A673 (cell line): ENCODE measurements around the gene TTN. TPM values are rescaled to one million over a fixed set of nuclear protein-coding genes. Genes with fewer than 3 reads are reported as not detected.

ENCODE experiments used
- BruUV-seq: library from RNA; stranded (reverse); fragments of 400-500 nt; replicated peaks from 2 replicates; lab custom pipeline; 2021; lab: Mats Ljungman, UMichigan
- CTCF ChIA-PET: fragments of 300-600 bp; sonication (Branson Sonifier 250); formaldehyde crosslinking; loops from one replicate; lab custom pipeline; 2022; ENCODE audit warnings: antibody characterized with exemption; lab: Charles Lee
- POLR2A ChIA-PET: fragments of 300-600 bp; sonication (Branson Sonifier 250); formaldehyde crosslinking; loops from one replicate; lab custom pipeline; 2022; ENCODE audit warnings: antibody characterized with exemption; ENCODE audit not compliant: low non-redundant PET; lab: Charles Lee
- DNase-seq: peaks from one replicate; pipeline ENCODE4 v3.0.0-alpha.2; 2015; ENCODE audit warnings: low spot score
- H3K27ac ChIP-seq: fragments of 200-600 bp; sonication (generic); 2 replicates; pipeline ENCODE4 v1.5.1; 2016; ENCODE audit warnings: mixed run types, low read depth, mild to moderate bottlenecking, mixed read lengths, antibody characterized with exemption, low read length; ENCODE audit not compliant: poor library complexity, severe bottlenecking
- H3K27me3 ChIP-seq: fragments of 200-600 bp; sonication (generic); replicated peaks from 2 replicates; pipeline ENCODE4 v1.6.1; 2017; ENCODE audit warnings: mixed run types, low read depth, mild to moderate bottlenecking, mixed read lengths, antibody characterized with exemption, low read length; ENCODE audit not compliant: insufficient read depth, poor library complexity
- H3K36me3 ChIP-seq: fragments of 200-600 bp; sonication (generic); 2 replicates; pipeline ENCODE4 v1.6.1; 2016; ENCODE audit warnings: mixed run types, mild to moderate bottlenecking, mixed read lengths, antibody characterized with exemption, low read length; ENCODE audit not compliant: insufficient read depth, poor library complexity, severe bottlenecking
- H3K4me1 ChIP-seq: fragments of 200-600 bp; sonication (generic); 2 replicates; pipeline ENCODE4 v1.6.1; 2017; ENCODE audit warnings: mixed run types, mild to moderate bottlenecking, mixed read lengths, antibody characterized with exemption, low read length; ENCODE audit not compliant: insufficient read depth, poor library complexity, severe bottlenecking
- H3K4me3 ChIP-seq: fragments of 200-600 bp; sonication (generic); 2 replicates; pipeline ENCODE4 v1.5.1; 2016; ENCODE audit warnings: low read depth, mixed run types, mild to moderate bottlenecking, mixed read lengths, low read length; ENCODE audit not compliant: poor library complexity, severe bottlenecking
- H3K9me3 ChIP-seq: fragments of 200-600 bp; sonication (generic); 2 replicates; pipeline ENCODE4 v1.6.1; 2016; ENCODE audit warnings: mixed run types, low read depth, mild to moderate bottlenecking, mixed read lengths, antibody characterized with exemption, low read length; ENCODE audit not compliant: poor library complexity, severe bottlenecking
- EZH2 ChIP-seq: fragments of 200-600 bp; sonication (generic); IDR thresholded peaks from 2 replicates; pipeline ENCODE4 v1.6.1; 2017; ENCODE audit warnings: borderline replicate concordance, low read depth, mild to moderate bottlenecking, mixed read lengths, antibody characterized with exemption, low read length; ENCODE audit not compliant: poor library complexity, severe bottlenecking
- intact Hi-C: fragments of 100-400 bp; cut with micrococcal nuclease; formaldehyde crosslinking; loops from one replicate; pipeline ENCODE4 v1.10.0; 2022; ENCODE audit not compliant: unreplicated experiment
- total RNA-seq: library from RNA; stranded (reverse); gene quantifications from 2 replicates; pipeline ENCODE4 v1.2.3, GENCODE V29; 2021
- TF ChIP-seq, protein P1 (sequence below): fragments of 300-800, 200-600 bp; sonication (generic); conservative IDR thresholded peaks from 2 replicates; pipeline ENCODE4 v1.5.1; 2017; ENCODE audit warnings: low read depth, mild to moderate bottlenecking, antibody characterized with exemption, low read length, moderate library complexity, mixed read lengths

The TTN gene
- total RNA-seq, 1 experiment from 2014 or later = under 0.01 TPM

- intact Hi-C loops = no loop called here
- H3K27ac ChIP-seq = no peak overlapping the region
- H3K9me3 ChIP-seq = no peaks in the 10 kb centered on the region
- H3K4me1 ChIP-seq = no peaks in the 10 kb centered on the region
- H3K4me3 ChIP-seq = no peak overlapping the region
- ChIA-PET CTCF (no interaction called here), POLR2A (no interaction called here)
- TF ChIP-seq, protein P1, sequence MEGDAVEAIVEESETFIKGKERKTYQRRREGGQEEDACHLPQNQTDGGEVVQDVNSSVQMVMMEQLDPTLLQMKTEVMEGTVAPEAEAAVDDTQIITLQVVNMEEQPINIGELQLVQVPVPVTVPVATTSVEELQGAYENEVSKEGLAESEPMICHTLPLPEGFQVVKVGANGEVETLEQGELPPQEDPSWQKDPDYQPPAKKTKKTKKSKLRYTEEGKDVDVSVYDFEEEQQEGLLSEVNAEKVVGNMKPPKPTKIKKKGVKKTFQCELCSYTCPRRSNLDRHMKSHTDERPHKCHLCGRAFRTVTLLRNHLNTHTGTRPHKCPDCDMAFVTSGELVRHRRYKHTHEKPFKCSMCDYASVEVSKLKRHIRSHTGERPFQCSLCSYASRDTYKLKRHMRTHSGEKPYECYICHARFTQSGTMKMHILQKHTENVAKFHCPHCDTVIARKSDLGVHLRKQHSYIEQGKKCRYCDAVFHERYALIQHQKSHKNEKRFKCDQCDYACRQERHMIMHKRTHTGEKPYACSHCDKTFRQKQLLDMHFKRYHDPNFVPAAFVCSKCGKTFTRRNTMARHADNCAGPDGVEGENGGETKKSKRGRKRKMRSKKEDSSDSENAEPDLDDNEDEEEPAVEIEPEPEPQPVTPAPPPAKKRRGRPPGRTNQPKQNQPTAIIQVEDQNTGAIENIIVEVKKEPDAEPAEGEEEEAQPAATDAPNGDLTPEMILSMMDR = no peak
- TF ChIP-seq EZH2 = no peak
- no peak for DNase-seq
- H3K27me3 ChIP-seq = no peaks in the 10 kb centered on the region
- H3K36me3 ChIP-seq = no peaks in the 10 kb centered on the region
- no TSS peak for BruUV-seq
Observed at GRCh38 chr2:178846458-178846802, 39.2 kb upstream of the TTN start.

DNA sequence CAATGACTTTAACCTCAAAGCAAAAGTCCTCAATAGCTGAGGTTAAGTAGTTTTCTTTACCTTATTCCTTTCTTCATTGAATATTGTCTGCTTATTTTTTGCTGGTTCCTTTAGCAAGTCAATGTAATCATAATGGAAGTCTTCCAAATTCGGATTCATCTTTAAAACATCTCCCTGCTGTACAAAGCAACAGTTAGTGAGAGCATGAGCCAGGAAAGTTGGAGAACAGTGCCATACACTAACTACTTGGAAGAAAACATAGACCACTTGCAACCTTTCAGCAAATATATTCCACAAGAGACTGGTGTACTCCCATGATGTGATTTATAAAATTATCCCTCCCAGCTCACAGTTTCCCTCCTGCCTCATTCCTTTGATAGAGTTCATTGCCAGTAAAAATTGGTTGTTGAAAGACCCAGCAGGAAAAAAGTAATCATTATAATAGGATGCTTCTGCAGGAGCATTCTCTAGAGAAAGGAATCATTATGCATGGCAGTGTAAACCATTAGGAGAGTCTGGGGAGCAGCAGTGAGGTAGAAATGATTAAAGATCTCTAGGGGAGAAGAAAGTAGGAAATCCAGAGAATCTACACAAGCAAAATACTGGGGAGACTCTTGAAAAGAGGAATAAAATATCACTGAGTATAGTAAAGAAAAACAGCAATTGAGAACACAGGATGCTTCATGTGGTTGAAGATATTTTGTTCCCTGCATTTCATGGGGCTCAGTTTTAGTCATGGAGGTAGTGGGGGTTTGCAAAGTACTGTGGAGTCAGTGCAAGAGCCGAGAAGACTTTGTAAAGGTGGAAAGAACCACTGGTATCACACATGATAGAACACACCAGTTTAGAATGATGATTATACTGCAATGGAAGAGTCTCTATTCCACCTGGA lies 38.6 kb upstream of the TTN start:
- ChIA-PET CTCF (no interaction called here), POLR2A (no interaction called here)
- TF ChIP-seq EZH2 = no peak
- TF ChIP-seq, protein P1 = no peak
- Histone ChIP-seq H3K36me3 (no peaks in the 10 kb centered on the region), H3K27ac (no peak overlapping the region), H3K4me1 (no peaks in the 10 kb centered on the region), H3K9me3 (no peaks in the 10 kb centered on the region), H3K4me3 (no peak overlapping the region), H3K27me3 (no peaks in the 10 kb centered on the region)
- DNase-seq = no peak
- no TSS peak for BruUV-seq
- intact Hi-C loops = no loop called here

- ChIA-PET CTCF (no interaction called here), POLR2A (no interaction called here)
- no TSS peak for BruUV-seq
- no peaks in the 10 kb centered on the region for H3K9me3 ChIP-seq
- intact Hi-C loops = no loop called here
- H3K4me1 ChIP-seq = no peaks in the 10 kb centered on the region
- H3K36me3 ChIP-seq = no peaks in the 10 kb centered on the region
- TF ChIP-seq, protein P1 = no peak
- no peak for TF ChIP-seq EZH2
- no peak overlapping the region for H3K27ac ChIP-seq
- DNase-seq = no peak
- H3K4me3 ChIP-seq = no peak overlapping the region
- H3K27me3 ChIP-seq = no peaks in the 10 kb centered on the region
Observed at GRCh38 chr2:178844701-178845100, 37.5 kb upstream of the TTN start.
